Measurements from ENCODE around the gene UBE2D2.

DNA sequence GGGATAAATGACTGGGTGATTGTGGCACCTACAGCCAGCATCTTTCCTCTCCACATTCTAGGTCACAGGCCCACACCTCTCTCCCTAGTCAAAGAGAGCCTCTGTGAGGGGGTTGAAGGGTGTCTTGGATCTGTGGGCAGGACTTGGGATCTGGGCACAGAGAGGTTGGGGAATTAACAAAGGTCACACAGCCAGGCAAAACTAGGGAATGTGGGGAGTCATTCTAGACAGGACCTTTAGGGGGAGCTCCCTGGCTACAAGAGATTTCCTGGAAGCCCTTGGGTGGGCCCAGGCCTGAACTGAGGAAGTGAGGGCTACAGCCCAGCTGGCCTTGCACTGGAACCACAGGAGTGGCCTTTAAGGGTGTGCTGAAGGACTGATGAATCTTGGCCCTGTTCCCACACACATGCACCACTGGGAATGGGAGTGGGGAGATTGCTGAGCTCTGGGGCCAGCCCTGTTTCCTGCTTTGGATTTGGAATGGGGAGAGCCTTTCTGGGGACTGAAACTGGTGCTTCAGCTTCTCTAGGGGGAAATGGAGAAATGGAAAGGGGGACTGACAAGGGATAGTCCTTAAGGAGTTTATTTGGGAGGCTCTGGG lies 74.6 kb downstream of the UBE2D2 start:
- TF ChIP-seq, protein P1, sequence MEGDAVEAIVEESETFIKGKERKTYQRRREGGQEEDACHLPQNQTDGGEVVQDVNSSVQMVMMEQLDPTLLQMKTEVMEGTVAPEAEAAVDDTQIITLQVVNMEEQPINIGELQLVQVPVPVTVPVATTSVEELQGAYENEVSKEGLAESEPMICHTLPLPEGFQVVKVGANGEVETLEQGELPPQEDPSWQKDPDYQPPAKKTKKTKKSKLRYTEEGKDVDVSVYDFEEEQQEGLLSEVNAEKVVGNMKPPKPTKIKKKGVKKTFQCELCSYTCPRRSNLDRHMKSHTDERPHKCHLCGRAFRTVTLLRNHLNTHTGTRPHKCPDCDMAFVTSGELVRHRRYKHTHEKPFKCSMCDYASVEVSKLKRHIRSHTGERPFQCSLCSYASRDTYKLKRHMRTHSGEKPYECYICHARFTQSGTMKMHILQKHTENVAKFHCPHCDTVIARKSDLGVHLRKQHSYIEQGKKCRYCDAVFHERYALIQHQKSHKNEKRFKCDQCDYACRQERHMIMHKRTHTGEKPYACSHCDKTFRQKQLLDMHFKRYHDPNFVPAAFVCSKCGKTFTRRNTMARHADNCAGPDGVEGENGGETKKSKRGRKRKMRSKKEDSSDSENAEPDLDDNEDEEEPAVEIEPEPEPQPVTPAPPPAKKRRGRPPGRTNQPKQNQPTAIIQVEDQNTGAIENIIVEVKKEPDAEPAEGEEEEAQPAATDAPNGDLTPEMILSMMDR (IDR thresholded peaks at IDR 0.05) = peak; percentile 78
- TF ChIP-seq POLR2AphosphoS5 (IDR thresholded peaks at IDR 0.05; ENCODE audit: low read depth, low read length) = peak; percentile 68
- TF ChIP-seq, protein P2, sequence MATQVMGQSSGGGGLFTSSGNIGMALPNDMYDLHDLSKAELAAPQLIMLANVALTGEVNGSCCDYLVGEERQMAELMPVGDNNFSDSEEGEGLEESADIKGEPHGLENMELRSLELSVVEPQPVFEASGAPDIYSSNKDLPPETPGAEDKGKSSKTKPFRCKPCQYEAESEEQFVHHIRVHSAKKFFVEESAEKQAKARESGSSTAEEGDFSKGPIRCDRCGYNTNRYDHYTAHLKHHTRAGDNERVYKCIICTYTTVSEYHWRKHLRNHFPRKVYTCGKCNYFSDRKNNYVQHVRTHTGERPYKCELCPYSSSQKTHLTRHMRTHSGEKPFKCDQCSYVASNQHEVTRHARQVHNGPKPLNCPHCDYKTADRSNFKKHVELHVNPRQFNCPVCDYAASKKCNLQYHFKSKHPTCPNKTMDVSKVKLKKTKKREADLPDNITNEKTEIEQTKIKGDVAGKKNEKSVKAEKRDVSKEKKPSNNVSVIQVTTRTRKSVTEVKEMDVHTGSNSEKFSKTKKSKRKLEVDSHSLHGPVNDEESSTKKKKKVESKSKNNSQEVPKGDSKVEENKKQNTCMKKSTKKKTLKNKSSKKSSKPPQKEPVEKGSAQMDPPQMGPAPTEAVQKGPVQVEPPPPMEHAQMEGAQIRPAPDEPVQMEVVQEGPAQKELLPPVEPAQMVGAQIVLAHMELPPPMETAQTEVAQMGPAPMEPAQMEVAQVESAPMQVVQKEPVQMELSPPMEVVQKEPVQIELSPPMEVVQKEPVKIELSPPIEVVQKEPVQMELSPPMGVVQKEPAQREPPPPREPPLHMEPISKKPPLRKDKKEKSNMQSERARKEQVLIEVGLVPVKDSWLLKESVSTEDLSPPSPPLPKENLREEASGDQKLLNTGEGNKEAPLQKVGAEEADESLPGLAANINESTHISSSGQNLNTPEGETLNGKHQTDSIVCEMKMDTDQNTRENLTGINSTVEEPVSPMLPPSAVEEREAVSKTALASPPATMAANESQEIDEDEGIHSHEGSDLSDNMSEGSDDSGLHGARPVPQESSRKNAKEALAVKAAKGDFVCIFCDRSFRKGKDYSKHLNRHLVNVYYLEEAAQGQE (IDR thresholded peaks at IDR 0.05; ENCODE audit: insufficient read depth in 1 of 2, low read depth in 2 of 2, low read length in 1 of 2) = no peak
